ENCODE data around the gene VWF. TPM values are rescaled to one million over a fixed set of nuclear protein-coding genes. Genes with fewer than 3 reads are reported as not detected.
A peak's percentile ranks its signal among the peaks of the same experiment; 100 is the strongest.
"Not testable (repeated sequence)": the region's sequence is repeated elsewhere in the genome, so short reads cannot be mapped to it uniquely, and the experiment has no call there.

VWF gene
- total RNA-seq, 1 donor from 2014 or later = 1,804 TPM

DNA sequence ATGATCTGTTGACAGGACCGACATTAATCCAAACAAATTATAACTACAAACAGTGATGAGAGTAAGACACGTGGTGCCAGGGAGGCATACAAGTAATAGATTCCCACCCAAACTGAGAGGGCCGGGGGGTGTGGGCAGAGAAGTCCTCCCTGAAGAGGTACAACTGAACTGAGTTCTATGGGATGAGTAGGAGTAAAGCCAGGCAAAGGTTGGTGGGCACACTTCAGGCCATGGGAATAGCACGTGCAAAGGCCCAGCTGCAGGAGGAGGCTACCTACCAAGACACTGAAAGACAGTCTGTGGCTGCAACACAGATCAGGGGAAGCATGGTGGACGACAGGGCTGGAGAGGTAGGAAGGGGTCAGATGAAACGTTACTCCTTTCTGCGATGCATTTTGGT, 22.0 kb upstream of the VWF start:
- no peak for DNase-seq (ENCODE audit: extremely low read depth, low read depth, low spot score)

DNA sequence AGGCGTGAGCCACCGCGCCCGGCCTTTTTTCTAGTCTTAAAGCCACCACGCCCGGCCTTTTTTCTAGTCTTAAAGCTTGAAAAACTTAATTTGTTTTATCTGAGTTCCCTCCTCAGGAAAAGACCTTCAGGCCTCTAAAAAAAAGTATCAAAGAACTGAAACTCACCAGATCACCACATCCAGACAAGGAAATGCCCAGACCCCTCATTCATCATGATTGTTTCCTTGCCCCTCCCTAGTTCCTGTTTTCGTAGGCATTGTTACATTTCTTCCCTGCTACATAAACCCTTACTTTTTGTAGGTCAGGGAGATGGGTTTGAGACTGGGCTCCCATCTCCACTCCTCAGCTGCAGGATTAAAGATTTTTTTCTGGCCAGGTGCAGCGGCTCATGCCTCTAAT, 21.1 kb upstream of the VWF start:
- DNase-seq (ENCODE audit: extremely low read depth, low read depth, low spot score) = no peak

DNA sequence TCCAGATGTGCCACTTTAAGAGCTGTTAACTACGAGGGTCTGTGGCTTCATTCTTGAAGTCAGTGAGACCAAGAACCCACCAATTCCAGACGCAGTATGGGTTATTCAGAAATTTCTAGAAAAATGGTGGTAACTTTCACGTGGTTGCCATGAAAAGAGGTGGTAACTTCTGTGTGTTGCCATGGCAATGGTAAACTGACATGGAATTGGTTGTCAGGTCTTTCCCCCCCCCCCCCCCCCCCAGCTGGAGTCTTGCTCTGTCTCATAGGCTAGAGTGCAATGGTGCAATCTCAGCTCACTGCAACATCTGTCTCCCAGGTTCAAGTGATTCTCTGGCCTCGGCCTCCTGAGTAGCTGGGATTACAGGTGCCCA, 18.8 kb upstream of the VWF start:
- DNase-seq (ENCODE audit: extremely low read depth, low read depth, low spot score) = no peak

DNA sequence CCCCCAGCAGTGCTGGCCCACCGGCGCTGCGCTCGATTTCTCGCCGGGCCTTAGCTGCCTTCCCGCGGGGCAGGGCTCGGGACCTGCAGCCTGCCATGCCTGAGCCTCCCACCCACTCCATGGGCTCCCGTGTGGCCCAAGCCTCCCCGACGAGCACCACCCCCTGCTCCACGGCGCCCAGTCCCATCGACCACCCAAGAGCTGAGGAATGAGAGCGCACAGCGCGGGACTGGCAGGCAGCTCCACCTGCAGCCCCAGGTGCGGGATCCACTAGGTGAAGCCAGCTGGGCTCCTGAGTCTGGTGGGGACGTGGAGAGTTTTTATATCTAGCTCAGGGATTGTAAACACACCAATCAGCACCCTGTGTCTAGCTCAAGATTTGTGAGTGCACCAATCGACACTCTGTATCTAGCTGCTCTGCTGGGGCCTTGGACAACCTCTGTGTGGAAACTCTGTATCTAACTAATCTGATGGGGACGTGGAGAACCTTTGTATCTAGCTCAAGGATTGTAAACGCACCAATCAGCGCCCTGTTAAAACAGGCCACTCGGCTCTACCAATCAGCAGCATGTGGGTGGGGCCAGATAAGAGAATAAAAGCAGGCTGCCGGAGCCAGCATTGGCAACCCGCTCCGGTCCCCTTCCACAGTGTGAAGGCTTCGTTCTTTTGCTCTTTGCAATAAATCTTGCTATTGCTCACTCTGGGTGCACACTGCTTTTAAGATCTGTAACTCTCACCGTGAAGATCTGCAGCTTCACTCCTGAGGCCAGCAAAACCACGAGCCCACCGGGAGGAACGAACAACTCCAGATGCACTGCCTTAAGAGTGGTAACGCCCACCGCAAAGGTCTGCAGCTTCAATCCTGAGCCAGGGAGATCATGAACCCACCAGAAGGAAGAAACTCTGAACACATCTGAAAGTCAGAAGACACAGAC, 18.2 kb upstream of the VWF start:
- not testable (repeated sequence) for DNase-seq (ENCODE audit: extremely low read depth, low read depth, low spot score)

DNA sequence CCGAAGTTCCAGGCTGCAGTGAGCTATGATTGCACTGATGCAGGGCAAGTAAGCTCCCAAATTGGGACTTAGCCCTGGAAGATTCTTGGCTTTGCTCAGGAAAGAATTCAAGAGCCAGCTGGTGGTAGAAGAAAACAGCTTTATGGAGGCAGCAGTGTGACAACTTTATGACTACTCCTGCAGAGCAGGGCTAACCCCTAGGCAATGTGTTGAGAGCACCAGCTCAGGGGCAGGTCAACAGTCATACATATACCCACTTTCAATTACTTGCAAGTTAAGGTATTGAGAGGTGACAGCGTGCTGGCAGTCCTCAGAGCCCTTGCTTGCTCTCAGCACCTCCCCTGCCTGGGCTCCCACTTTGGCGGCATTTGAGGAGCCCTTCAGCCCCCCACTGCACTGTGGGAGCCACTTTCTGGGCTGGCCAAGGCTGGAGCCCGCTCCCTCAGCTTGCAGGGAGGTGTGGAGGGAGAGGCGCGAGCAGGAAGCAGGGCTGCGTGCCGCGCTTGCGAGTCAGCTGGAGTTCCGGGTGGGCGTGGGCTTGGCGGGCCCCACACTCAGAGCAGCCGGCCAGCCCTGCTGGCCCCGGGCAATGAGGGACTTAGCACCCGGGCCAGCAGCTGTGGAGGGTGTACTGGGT, 17.4 kb upstream of the VWF start:
- not testable (repeated sequence) for DNase-seq (ENCODE audit: extremely low read depth, low read depth, low spot score)

- DNase-seq (ENCODE audit: extremely low read depth, low read depth, low spot score) = no peak
These were observed 16.4 kb upstream of the VWF start for GRCh38 chr12:6140651-6141447.

DNA sequence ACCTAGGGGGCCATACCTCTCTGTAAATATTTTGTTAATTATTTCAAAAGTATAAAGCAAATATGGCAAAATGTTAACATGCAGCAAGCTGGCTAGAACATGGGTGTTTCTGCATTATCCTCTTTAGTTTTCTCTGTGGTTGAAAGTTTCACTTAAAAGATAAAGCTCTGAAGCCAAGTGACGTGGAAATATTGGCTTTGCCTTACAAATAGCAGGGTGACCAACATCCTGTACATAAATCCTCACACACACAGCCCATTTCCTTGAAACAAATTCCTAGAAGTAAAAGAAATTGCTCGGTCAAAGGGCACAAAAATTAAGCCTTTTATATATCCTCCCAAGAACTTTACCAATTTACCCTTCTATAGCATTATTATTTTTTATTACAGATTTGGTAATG, 10.6 kb upstream of the VWF start:
- DNase-seq (ENCODE audit: extremely low read depth, low read depth, low spot score) = peak; percentile 66

DNA sequence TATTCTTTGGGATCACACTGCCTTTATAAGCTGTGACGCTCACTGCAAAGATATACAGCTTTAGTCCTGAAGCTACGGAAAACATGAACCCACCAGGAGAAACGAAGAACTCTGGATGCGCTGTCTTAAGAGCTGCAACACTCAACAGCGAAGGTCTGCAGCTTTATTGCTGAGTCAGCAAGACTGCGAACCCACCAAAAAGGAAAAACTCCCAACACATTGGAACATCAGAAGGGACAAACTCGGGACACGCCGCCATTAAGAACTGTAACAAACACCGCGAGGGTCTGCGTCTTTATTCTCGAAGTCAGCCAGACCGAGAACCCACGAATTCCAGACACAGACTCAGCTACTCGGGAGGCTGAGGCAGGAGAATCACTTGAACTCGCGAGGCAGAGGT, 9.2 kb upstream of the VWF start:
- DNase-seq (ENCODE audit: extremely low read depth, low read depth, low spot score) = no peak

DNA sequence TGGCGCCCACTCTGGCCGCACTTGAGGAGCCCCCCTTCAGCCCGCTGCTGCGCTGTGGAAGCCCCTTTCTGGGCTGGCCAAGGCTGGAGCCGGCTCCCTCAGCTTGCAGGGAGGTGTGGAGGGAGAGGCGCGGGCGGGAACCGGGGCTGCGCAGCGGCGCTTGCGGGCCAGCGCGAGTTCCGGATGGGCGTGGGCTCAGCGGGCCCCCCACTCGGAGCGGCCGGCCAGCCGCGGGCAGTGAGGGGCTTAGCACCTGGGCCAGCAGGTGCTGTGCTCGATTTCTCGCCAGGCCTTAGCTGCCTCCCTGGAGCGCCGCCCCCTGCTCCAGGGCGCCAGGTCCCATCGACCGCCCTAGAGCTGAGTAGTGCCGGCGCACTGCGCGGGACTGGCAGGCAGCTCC, 8.0 kb upstream of the VWF start:
- DNase-seq (ENCODE audit: extremely low read depth, low read depth, low spot score) = no peak

GRCh38 chr12:6125310-6125608, 789 bp upstream of the VWF start:
- DNase-seq (ENCODE audit: extremely low read depth, low read depth, low spot score) = no peak

DNA sequence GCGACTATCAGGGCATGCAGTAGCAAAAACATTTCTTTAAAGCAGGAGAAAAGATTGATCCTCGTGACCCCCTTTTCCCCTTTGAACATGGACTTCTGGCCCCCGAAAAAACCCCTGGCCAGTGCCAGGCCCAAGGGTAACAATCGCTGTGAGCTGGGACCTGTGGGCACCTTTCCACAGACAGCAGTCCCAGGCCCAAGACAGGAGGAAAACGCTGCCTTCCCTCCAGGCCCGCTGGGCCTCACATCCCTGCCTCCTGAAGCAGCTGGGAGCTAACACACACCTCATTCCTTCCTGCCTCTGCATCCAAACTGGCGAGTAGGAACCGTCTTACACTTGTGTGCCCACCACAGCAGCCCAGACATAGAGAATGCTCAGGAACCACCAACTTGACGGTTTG, 1.2 kb downstream of the VWF start:
- DNase-seq (ENCODE audit: extremely low read depth, low read depth, low spot score) = no peak

DNA sequence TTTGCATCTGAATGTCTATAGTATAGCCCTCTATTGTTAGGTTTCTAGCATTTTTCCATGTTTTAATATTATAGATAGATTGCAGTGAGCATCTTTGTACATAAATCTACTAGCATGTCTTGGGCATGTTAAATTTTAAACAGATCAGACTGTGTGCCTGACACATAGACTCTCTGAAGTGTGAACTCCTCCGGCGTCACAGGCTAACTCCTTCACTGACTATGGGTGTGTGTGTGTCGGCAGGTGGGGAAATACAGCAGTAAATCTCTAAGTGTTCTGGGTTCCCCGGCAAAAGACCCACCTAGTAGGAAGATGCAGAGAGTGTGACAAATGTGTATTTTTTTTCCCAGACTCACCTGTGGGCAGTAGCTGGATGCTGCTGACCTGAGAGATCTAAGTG, 2.3 kb downstream of the VWF start:
- no peak for DNase-seq (ENCODE audit: extremely low read depth, low read depth, low spot score)

DNA sequence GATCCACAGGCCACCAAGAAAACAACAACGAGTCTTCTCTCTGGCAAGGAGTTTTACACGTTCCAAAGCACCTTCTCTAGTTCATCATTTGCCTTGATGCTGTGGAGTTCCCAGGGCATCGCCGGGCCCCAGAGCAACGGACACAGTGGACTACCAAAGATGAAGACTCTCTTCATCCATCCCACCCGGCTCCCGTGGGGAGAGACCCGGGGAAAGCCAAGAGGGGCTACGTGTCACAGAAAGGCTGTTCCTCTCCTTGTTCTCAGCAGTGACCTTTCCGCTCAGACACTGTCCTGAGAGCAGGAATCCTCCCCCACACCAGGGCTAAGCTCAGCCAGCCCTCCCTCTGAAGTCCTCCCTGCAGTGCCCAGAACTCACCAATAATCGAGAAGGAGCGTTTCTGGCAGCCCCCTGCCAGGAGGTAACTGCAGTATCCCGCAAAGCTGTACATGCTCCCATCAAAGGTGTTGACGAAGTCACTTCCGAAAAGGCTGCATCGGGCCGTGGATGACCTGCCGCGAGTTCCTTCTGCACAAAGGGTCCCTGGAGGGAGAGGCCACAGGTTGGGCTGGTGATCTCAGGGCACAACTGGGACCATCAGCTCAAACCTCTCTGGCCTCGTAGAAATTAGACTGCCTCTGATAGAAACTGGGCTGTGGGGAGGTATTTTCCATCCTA, 3.5 kb downstream of the VWF start:
- DNase-seq (ENCODE audit: extremely low read depth, low read depth, low spot score) = no peak

DNA sequence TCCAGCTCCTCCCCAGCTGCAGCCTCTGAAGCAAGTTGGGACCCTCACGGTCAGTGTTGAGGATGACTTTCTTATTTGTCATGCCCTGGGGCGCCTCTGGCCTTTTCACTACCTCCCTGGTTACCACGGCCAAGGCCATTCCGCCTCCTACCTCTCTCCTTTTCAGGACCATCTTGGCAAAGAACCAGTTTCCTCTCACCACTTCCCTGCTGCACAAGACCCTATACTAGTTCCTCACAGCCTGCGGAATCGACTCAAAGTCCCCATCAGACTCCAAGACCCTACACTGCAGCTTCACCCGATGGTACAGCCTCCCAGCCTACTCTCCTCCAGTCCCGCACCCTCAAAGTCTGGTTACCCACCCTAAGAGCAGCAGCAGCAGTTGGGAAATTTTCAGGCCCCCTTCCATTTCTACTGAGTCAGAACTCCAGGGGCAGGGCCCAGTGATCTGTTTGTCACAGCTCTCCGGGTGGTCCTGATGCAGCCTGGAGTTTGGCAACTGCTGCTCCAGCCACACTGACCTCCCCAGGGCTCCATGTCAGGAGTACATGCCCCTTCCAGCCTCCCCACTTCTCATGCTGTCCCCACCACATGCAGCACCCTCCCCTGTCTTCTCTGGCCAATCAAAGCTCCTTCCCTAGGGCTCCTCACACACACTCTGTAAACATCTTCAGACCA, 5.4 kb downstream of the VWF start:
- DNase-seq (ENCODE audit: extremely low read depth, low read depth, low spot score) = no peak

GRCh38 chr12:6116471-6117021, 7.9 kb downstream of the VWF start:
- peak; percentile 93 for DNase-seq (ENCODE audit: extremely low read depth, low read depth, low spot score)

DNA sequence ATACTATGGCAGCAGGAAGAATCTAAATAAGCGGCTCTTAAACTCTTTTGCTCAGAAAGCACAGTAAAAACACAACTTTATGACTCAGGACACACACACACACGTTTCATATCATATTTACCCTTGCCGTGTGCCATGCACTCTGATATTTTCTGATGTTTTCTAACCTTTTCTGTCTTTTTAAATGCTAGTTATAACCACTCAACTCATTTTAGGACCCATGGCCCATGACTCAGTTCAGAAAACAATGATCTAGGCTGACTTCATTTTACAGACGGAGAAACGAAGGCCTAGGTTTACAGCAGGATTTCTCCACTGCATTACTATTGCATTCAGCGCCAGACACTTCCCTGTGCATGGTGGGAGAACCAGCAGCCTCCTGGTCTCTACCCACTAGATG, 9.1 kb downstream of the VWF start:
- no peak for DNase-seq (ENCODE audit: extremely low read depth, low read depth, low spot score)

DNA sequence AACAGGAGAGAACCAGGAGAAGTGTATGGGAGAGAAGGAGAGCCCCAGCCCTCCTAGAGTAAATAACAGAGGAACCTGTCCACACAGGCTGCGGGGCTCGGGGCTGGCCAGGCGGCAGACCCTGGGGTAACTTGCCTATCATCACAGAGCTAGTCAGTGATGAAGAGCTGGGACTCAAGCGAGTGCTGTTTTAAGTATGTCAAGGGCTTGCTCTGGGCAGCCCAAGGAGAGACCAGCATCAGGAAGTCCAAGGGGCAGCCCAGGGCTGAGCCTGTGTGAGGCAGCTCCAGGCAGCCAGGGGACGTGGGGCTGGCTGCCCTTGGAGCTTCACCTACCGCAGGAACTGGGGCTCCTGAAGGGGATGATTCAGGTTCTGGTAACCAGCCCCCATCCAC, 10.0 kb downstream of the VWF start:
- DNase-seq (ENCODE audit: extremely low read depth, low read depth, low spot score) = no peak

- no peak for DNase-seq (ENCODE audit: extremely low read depth, low read depth, low spot score)
These were observed 10.6 kb downstream of the VWF start for GRCh38 chr12:6113691-6114475.

DNA sequence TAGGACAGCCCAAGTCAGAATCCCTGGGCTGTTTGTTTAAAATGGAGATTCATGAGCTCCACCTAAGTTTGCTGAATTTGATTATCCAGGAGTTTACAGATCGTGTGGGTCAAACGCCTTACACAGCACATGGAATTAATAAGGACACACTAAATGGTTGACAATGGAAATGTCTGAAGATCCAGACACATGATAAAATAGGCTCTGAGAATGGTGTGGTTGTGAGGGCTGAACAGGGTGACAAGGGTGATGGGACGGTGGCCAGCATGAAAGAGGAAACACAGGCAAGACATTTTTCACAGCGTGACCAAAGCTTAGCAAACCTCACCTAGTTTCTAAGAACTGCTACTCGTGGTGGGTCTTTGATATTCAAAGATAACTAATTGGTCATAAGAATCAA, 12.5 kb downstream of the VWF start:
- no peak for DNase-seq (ENCODE audit: extremely low read depth, low read depth, low spot score)

- DNase-seq (ENCODE audit: extremely low read depth, low read depth, low spot score) = no peak
These were observed 14.5 kb downstream of the VWF start for GRCh38 chr12:6110006-6110405.
